OCI-LY3 (cell line): ENCODE measurements around the gene ACLY.

ENCODE experiments used
- H2AFZ ChIP-seq: fragments of 200-600, 300-600 bp; shearing (Covaris generic); 2 replicates; pipeline ENCODE4 v1.6.0; 2014; ENCODE audit warnings: antibody characterized with exemption, low read depth, low read length
- H3K27ac ChIP-seq: fragments of 200-600, 300-600 bp; sonication (generic); 2 replicates; pipeline ENCODE4 v1.5.1; 2014; ENCODE audit warnings: mild to moderate bottlenecking, low read length, moderate library complexity, mixed read lengths
- H3K27me3 ChIP-seq: fragments of 200-600, 300-600 bp; sonication (generic); 2 replicates; pipeline ENCODE4 v1.6.1; 2014; ENCODE audit warnings: low read depth, low read length, mixed read lengths
- H3K36me3 ChIP-seq: fragments of 200-600, 300-600 bp; sonication (generic); replicated peaks from 2 replicates; pipeline ENCODE3; 2014; ENCODE audit warnings: low read depth, low read length, mixed read lengths
- H3K4me1 ChIP-seq: fragments of 300-600, 200-600 bp; sonication (generic); 2 replicates; pipeline ENCODE4 v1.6.1; 2014; ENCODE audit warnings: low read length, mixed read lengths
- H3K4me2 ChIP-seq: fragments of 200-600, 300-600 bp; sonication (generic); 2 replicates; pipeline ENCODE4 v1.6.1; 2014; ENCODE audit warnings: low read length, mixed read lengths
- H3K4me3 ChIP-seq: fragments of 300-600, 200-600 bp; sonication (generic); 2 replicates; pipeline ENCODE4 v1.5.1; 2014; ENCODE audit warnings: antibody characterized with exemption, mild to moderate bottlenecking, low read length, moderate library complexity
- H3K79me2 ChIP-seq: fragments of 300-600, 200-600 bp; shearing (Covaris generic); 2 replicates; pipeline ENCODE4 v1.6.1; 2014; ENCODE audit warnings: mild to moderate bottlenecking, low read length, mixed read lengths
- H3K9ac ChIP-seq: fragments of 300-600, 200-600 bp; shearing (Covaris generic); 2 replicates; pipeline ENCODE4 v1.6.0; 2014; ENCODE audit warnings: mild to moderate bottlenecking, low read length, moderate library complexity
- H3K9me3 ChIP-seq: fragments of 200-600, 300-600 bp; shearing (Covaris generic); 2 replicates; pipeline ENCODE4 v1.6.1; 2014; ENCODE audit warnings: low read length, mixed read lengths; ENCODE audit not compliant: insufficient read depth
- H4K20me1 ChIP-seq: fragments of 200-600, 300-600 bp; sonication (generic); 2 replicates; pipeline ENCODE4 v1.6.1; 2016; ENCODE audit warnings: low read length, mixed read lengths; ENCODE audit not compliant: insufficient read depth
- CTCF ChIP-seq: fragments of 200-600, 300-600 bp; sonication (generic); IDR thresholded peaks from 2 replicates; pipeline ENCODE4 v1.5.1; 2014; ENCODE audit warnings: antibody characterized with exemption, low read length, low read depth
- EZH2phosphoT487 ChIP-seq: fragments of 200-600 bp; shearing (Covaris generic); IDR thresholded peaks from 2 replicates; pipeline ENCODE4 v1.6.1; 2018; ENCODE audit warnings: antibody characterized with exemption, mixed run types, low read depth

Gene ACLY

GRCh38 chr17:41901646-41902045, 17.1 kb downstream of the ACLY start:
- no peak overlapping the region for H3K4me2 ChIP-seq
- H3K9ac ChIP-seq = no peak overlapping the region
- no peaks in the 10 kb centered on the region for H3K27me3 ChIP-seq
- H3K9me3 ChIP-seq = no peaks in the 10 kb centered on the region
- no peak overlapping the region for H3K27ac ChIP-seq
- H2AFZ ChIP-seq = no peak overlapping the region
- TF ChIP-seq EZH2phosphoT487 = no peak
- no peak for TF ChIP-seq CTCF
- no peaks in the 10 kb centered on the region for H3K4me1 ChIP-seq
- peaks cover 68% of the 10 kb centered on the region for H3K36me3 ChIP-seq
- H4K20me1 ChIP-seq = no peaks in the 10 kb centered on the region
- H3K79me2 ChIP-seq = no peaks in the 10 kb centered on the region
- H3K4me3 ChIP-seq = no peak overlapping the region

- H2AFZ ChIP-seq = no peak overlapping the region
- H3K9me3 ChIP-seq = no peaks in the 10 kb centered on the region
- H3K36me3 ChIP-seq = peaks cover 63% of the 10 kb centered on the region
- TF ChIP-seq CTCF (no peak), EZH2phosphoT487 (no peak)
- H3K4me1 ChIP-seq = no peaks in the 10 kb centered on the region
- no peak overlapping the region for H3K4me2 ChIP-seq
- H3K4me3 ChIP-seq = no peak overlapping the region
- no peaks in the 10 kb centered on the region for H3K79me2 ChIP-seq
- H4K20me1 ChIP-seq = no peaks in the 10 kb centered on the region
- H3K27me3 ChIP-seq = no peaks in the 10 kb centered on the region
- H3K27ac ChIP-seq = no peak overlapping the region
- no peak overlapping the region for H3K9ac ChIP-seq
Observed at GRCh38 chr17:41896726-41897125, 22.0 kb downstream of the ACLY start.

- H3K9ac ChIP-seq = no peak overlapping the region
- H3K36me3 ChIP-seq = peaks cover 57% of the 10 kb centered on the region
- H4K20me1 ChIP-seq = no peaks in the 10 kb centered on the region
- no peaks in the 10 kb centered on the region for H3K4me1 ChIP-seq
- no peaks in the 10 kb centered on the region for H3K27me3 ChIP-seq
- no peak overlapping the region for H3K4me2 ChIP-seq
- no peak overlapping the region for H3K27ac ChIP-seq
- H3K79me2 ChIP-seq = no peaks in the 10 kb centered on the region
- no peak overlapping the region for H3K4me3 ChIP-seq
- no peak for TF ChIP-seq CTCF
- TF ChIP-seq EZH2phosphoT487 = no peak
- no peaks in the 10 kb centered on the region for H3K9me3 ChIP-seq
- no peak overlapping the region for H2AFZ ChIP-seq
Observed at GRCh38 chr17:41895617-41896016, 23.1 kb downstream of the ACLY start.

GRCh38 chr17:41894791-41895331, 23.9 kb downstream of the ACLY start:
- no peaks in the 10 kb centered on the region for H3K9me3 ChIP-seq
- no peaks in the 10 kb centered on the region for H4K20me1 ChIP-seq

More at GRCh38 chr17:41894791-41895331, 23.9 kb downstream of the ACLY start:
- no peak overlapping the region for H3K9ac ChIP-seq
- no peaks in the 10 kb centered on the region for H3K27me3 ChIP-seq
- H3K27ac ChIP-seq = no peak overlapping the region
- TF ChIP-seq CTCF (no peak), EZH2phosphoT487 (no peak)
- H3K36me3 ChIP-seq = peaks cover 58% of the 10 kb centered on the region
- H3K4me2 ChIP-seq = no peak overlapping the region
- H3K4me1 ChIP-seq = no peaks in the 10 kb centered on the region
- no peaks in the 10 kb centered on the region for H3K79me2 ChIP-seq
- no peak overlapping the region for H2AFZ ChIP-seq
- no peak overlapping the region for H3K4me3 ChIP-seq
